AG04450 (cell line): ENCODE data around the gene SEPTIN2. TPM values are rescaled to one million over a fixed set of nuclear protein-coding genes. Genes with fewer than 3 reads are reported as not detected.
"Not testable (repeated sequence)": the region's sequence is repeated elsewhere in the genome, so short reads cannot be mapped to it uniquely, and the experiment has no call there.

Source experiments
- CTCF ChIA-PET: fragments of 300-600, 350-600 bp; formaldehyde crosslinking; extraction: SDS; loops from one replicate; lab custom pipeline; 2022; ENCODE audit warnings: antibody characterized with exemption, inconsistent platforms; lab: Charles Lee
- POLR2A ChIA-PET: fragments of 350-600 bp; formaldehyde crosslinking; extraction: SDS; loops from one replicate; lab custom pipeline; 2021; ENCODE audit warnings: antibody characterized with exemption, inconsistent platforms; lab: Yijun Ruan, JAX
- DNase-seq: peaks from one replicate; pipeline ENCODE4 v3.0.0-alpha.2; 2011; ENCODE audit warnings: low read depth, low spot score
- H3K27ac ChIP-seq: one replicate; pipeline ENCODE4 v1.5.1; 2012; ENCODE audit warnings: low read depth, low read length, control low read depth
- H3K27me3 ChIP-seq: one replicate; pipeline ENCODE4 v1.6.0; 2012; ENCODE audit warnings: low read length; ENCODE audit not compliant: control insufficient read depth, insufficient read depth
- H3K4me3 ChIP-seq: 2 replicates; pipeline ENCODE4 v1.5.1; 2011; ENCODE audit warnings: mild to moderate bottlenecking, low read depth, low read length, control low read depth
- H3K9me3 ChIP-seq: 2 replicates; pipeline ENCODE4 v1.5.1; 2012; ENCODE audit warnings: low read length; ENCODE audit not compliant: control insufficient read depth, insufficient read depth
- polyA plus RNA-seq: library from polyadenylated mRNA; depleted of rRNA; stranded (reverse); fragments of >200 nt; gene quantifications from 2 replicates; pipeline ENCODE4 v1.2.3, GENCODE V29; 2011
- TF ChIP-seq, protein P1 (sequence below): IDR thresholded peaks from 2 replicates; pipeline ENCODE4 v1.5.1; 2011; ENCODE audit warnings: low read depth, low read length, control low read depth, inconsistent platforms

The SEPTIN2 gene
- polyA plus RNA-seq, 1 experiment, result 1,080 TPM

DNA sequence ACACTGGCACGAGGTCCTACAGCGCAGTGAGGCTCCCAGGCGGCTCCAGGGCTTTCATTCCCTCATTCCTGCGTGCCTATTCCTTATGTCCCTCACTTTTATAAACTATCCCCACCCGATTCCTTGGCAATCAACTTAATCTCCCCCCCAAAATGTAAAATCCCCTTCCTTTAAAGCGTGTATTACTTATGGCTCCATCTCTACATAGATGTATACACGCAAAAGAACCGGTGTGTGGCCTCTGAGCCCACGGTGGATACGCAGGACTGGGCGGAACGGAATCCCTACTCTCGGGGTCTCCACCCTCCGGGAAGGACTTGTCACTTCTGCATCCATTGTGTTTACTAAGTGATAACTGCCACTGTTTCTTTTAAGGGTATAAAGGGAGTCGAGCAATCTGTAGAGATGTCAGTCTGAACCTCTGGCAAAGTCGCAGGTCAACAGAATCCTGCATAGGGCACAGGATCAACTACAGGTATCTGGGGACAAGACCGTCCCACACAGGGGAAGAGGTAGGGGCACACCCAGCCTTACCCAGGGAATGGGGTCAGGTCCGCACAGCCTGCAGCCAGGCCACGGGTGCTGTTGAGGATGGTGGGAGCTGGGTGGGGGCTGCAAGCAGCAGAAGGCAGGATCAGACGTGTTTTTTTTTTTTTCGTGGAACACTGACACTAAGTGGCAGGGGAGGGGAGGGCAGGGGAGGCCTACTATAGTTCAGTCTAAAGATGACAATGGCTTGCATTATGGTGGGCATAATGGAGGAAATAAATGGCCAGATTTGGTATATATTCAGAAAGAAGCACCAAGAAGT, 42.3 kb upstream of the SEPTIN2 start:
- TF ChIP-seq, protein P1, sequence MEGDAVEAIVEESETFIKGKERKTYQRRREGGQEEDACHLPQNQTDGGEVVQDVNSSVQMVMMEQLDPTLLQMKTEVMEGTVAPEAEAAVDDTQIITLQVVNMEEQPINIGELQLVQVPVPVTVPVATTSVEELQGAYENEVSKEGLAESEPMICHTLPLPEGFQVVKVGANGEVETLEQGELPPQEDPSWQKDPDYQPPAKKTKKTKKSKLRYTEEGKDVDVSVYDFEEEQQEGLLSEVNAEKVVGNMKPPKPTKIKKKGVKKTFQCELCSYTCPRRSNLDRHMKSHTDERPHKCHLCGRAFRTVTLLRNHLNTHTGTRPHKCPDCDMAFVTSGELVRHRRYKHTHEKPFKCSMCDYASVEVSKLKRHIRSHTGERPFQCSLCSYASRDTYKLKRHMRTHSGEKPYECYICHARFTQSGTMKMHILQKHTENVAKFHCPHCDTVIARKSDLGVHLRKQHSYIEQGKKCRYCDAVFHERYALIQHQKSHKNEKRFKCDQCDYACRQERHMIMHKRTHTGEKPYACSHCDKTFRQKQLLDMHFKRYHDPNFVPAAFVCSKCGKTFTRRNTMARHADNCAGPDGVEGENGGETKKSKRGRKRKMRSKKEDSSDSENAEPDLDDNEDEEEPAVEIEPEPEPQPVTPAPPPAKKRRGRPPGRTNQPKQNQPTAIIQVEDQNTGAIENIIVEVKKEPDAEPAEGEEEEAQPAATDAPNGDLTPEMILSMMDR, result no peak
- DNase-seq, result no peak
- Histone ChIP-seq H3K9me3 (no peaks in the 10 kb centered on the region), H3K4me3 (peak overlapping the region; percentile 84), H3K27me3 (no peaks in the 10 kb centered on the region), H3K27ac (peak overlapping the region; percentile 61)
- ChIA-PET CTCF (no interaction called here), POLR2A (no interaction called here)

GRCh38 chr2:241274127-241274526, 41.6 kb upstream of the SEPTIN2 start:
- Histone ChIP-seq H3K9me3 (no peaks in the 10 kb centered on the region), H3K27ac (no peak overlapping the region), H3K27me3 (no peaks in the 10 kb centered on the region), H3K4me3 (no peak overlapping the region)
- TF ChIP-seq, protein P1, result no peak
- CTCF ChIA-PET, result no interaction called here
- POLR2A ChIA-PET, result no interaction called here
- no peak for DNase-seq

DNA sequence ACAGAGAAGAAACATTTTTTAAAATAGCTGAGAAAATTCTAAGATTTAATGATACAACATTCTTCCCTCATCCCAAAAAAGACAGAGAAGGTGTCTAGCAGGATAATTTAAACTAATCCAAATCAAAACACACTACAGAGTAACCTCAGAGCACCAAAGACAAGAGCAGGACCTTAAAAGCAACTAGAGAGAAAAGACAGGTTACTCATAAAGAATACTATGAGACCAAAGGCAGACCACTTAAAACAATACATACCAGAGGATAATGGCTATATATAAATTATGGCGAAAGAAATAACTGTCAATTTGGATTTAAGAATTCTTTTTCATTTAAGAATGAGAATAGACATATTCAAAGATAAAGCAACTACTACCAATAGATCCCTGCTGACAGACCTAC, 40.2 kb upstream of the SEPTIN2 start:
- no peak for DNase-seq
- Histone ChIP-seq H3K9me3 (no peaks in the 10 kb centered on the region), H3K4me3 (no peak overlapping the region), H3K27me3 (no peaks in the 10 kb centered on the region), H3K27ac (no peak overlapping the region)
- ChIA-PET POLR2A (no interaction called here), CTCF (no interaction called here)
- TF ChIP-seq, protein P1, result no peak

DNA sequence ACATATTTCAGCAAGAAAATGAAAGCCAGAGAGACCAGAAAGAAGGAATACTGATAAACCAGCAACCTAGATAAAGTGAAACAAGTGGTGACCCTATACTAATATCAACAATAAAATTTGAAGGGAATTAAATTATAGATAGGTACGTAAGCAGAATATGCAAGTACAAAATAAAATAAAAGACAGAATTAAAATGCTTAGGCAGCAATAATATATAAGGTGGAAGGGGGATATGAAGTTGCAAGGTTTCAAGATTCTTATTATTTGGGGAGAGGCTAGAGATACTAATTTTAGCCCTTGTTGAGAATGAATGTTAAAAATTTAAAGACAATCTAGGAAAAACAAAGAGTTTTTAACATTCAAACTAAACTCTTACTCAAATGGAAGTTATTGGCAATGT, 39.8 kb upstream of the SEPTIN2 start:
- H3K27ac ChIP-seq, result no peak overlapping the region
- CTCF ChIA-PET, result no interaction called here
- no peaks in the 10 kb centered on the region for H3K9me3 ChIP-seq
- no peak overlapping the region for H3K4me3 ChIP-seq
- no peak for DNase-seq
- POLR2A ChIA-PET, result no interaction called here
- TF ChIP-seq, protein P1, result no peak
- no peaks in the 10 kb centered on the region for H3K27me3 ChIP-seq

- H3K9me3 ChIP-seq, CTCF ChIA-PET, H3K27me3 ChIP-seq, DNase-seq, H3K4me3 ChIP-seq, POLR2A ChIA-PET, H3K27ac ChIP-seq: not testable (repeated sequence)
These were observed 37.4 kb upstream of the SEPTIN2 start for GRCh38 chr2:241278306-241278705.
